GM18508 (cell line): ENCODE results near the gene PCDHB7.
"Not testable (repeated sequence)": the region's sequence is repeated elsewhere in the genome, so short reads cannot be mapped to it uniquely, and the experiment has no call there.

ENCODE experiments used
- ATAC-seq: cut with Tn5 transposase; IDR thresholded peaks from one replicate; pipeline ENCODE4 v1.9.1; 2021; ENCODE audit warnings: moderate number of reproducible peaks; ENCODE audit not compliant: insufficient read depth, unreplicated experiment

PCDHB7 gene

GRCh38 chr5:141172381-141173204 lies at the start of gene PCDHB7:
PCDHB7 (plus strand) TSS chr5:141172644; CDS start chr5:141172836, 192 bp downstream.
- ATAC-seq, result no peak

GRCh38 chr5:141123396-141124135 lies 48.9 kb upstream of the PCDHB7 start:
- not testable (repeated sequence) for ATAC-seq

GRCh38 chr5:141127305-141127704 lies 45.1 kb upstream of the PCDHB7 start:
- ATAC-seq, result no peak

- ATAC-seq, result no peak
These were observed 37.3 kb upstream of the PCDHB7 start, which contains the start of gene PCDHB5 for GRCh38 chr5:141135030-141135717. PCDHB5 (plus strand) TSS chr5:141135206; CDS start chr5:141135435, 229 bp downstream.

GRCh38 chr5:141135718-141136266 lies 36.7 kb upstream of the PCDHB7 start:
- ATAC-seq, result no peak

GRCh38 chr5:141137346-141137745 lies 35.1 kb upstream of the PCDHB7 start:
- ATAC-seq, result not testable (repeated sequence)

GRCh38 chr5:141149812-141150211 lies 22.6 kb upstream of the PCDHB7 start, which contains the start of gene PCDHB6:
PCDHB6 (plus strand) TSS chr5:141150057; CDS start chr5:141150258, 201 bp downstream.
- ATAC-seq, result no peak

- ATAC-seq, result no peak
These were observed 22.0 kb upstream of the PCDHB7 start for GRCh38 chr5:141150224-141150992.

GRCh38 chr5:141150993-141151325 lies 21.5 kb upstream of the PCDHB7 start:
- ATAC-seq, result no peak

GRCh38 chr5:141151632-141152031 lies 20.8 kb upstream of the PCDHB7 start:
- ATAC-seq, result not testable (repeated sequence)

- ATAC-seq, result not testable (repeated sequence)
These were observed 20.3 kb upstream of the PCDHB7 start for GRCh38 chr5:141152096-141152495.

GRCh38 chr5:141155540-141156374 lies 16.7 kb upstream of the PCDHB7 start:
- no peak for ATAC-seq

- ATAC-seq, result not testable (repeated sequence)
These were observed 15.1 kb upstream of the PCDHB7 start for GRCh38 chr5:141157356-141157755.

GRCh38 chr5:141157901-141158300 lies 14.5 kb upstream of the PCDHB7 start:
- not testable (repeated sequence) for ATAC-seq

GRCh38 chr5:141174291-141175104 lies 2.1 kb downstream of the PCDHB7 start:
- ATAC-seq, result not testable (repeated sequence)

GRCh38 chr5:141175933-141176332 lies 3.5 kb downstream of the PCDHB7 start:
- no peak for ATAC-seq

GRCh38 chr5:141177577-141178191 lies 5.2 kb downstream of the PCDHB7 start, which contains the start of gene PCDHB8:
PCDHB8 (plus strand) TSS chr5:141177790; CDS start chr5:141178035, 245 bp downstream.
- not testable (repeated sequence) for ATAC-seq
